Muscle of leg (tissue), 11 donors: Measurements from ENCODE around the gene KCNK5. TPM values are rescaled to one million over a fixed set of nuclear protein-coding genes. Genes with fewer than 3 reads are reported as not detected.

ENCODE experiments used
- DNase-seq: peaks from one replicate; pipeline ENCODE4 v3.0.0; 2013
- H3K27ac ChIP-seq: one replicate; pipeline ENCODE4 v1.5.1; 2013; ENCODE audit warnings: mild to moderate bottlenecking, low read length, control low read depth
- H3K27me3 ChIP-seq: one replicate; pipeline ENCODE4 v1.6.1; 2013; ENCODE audit warnings: low read length; ENCODE audit not compliant: control insufficient read depth, insufficient read depth
- H3K36me3 ChIP-seq: one replicate; pipeline ENCODE4 v1.6.1; 2013; ENCODE audit warnings: low read length; ENCODE audit not compliant: control insufficient read depth, insufficient read depth
- H3K4me1 ChIP-seq: one replicate; pipeline ENCODE4 v1.6.1; 2013; ENCODE audit warnings: low read length; ENCODE audit not compliant: control insufficient read depth, insufficient read depth
- H3K4me3 ChIP-seq: one replicate; pipeline ENCODE4 v1.5.1; 2013; ENCODE audit warnings: low read length, control low read depth
- H3K9me3 ChIP-seq: replicated peaks from 2 replicates; pipeline ENCODE4 v1.6.1; 2013; ENCODE audit warnings: low read depth, low read length; ENCODE audit not compliant: control insufficient read depth
- WGBS: methylation state at CpG from one replicate; pipeline ENCODE4 v1.1.5; 2013; ENCODE audit warnings: missing lambda C conversion rate; ENCODE audit not compliant: insufficient coverage; 5-methylcytosine and 5-hydroxymethylcytosine counted together
- polyA plus RNA-seq, 8 donors: library from polyadenylated mRNA; unstranded; fragments of 120-200 nt; gene quantifications; one replicate each; pipeline versions ENCODE4 v1.2.1 to v1.2.3, GENCODE V29; 2013; ENCODE audit warnings: inconsistent platforms in 1 of 8, low replicate concordance in 1 of 8; ENCODE audit not compliant: insufficient read length in 8 of 8, insufficient read depth in 1 of 8
- total RNA-seq: library from RNA; stranded (reverse); fragments of 120-200 nt; gene quantifications from one replicate; pipeline ENCODE4 v1.2.4, GENCODE V29; 2013

Gene KCNK5
- total and polyA plus RNA-seq, 9 donors, result 0.71 to 2.7 (median 1.5) TPM

GRCh38 chr6:39218868-39219567 is 10.3 kb downstream of the KCNK5 start:
- 0% methylated on average over 1 of the region's 5 CpGs for WGBS
- peaks cover 2% of the 10 kb centered on the region for H3K27me3 ChIP-seq
- no peaks in the 10 kb centered on the region for H3K9me3 ChIP-seq
- no peak overlapping the region for H3K27ac ChIP-seq
- H3K4me1 ChIP-seq, result no peaks in the 10 kb centered on the region
- H3K4me3 ChIP-seq, result no peak overlapping the region
- no peaks in the 10 kb centered on the region for H3K36me3 ChIP-seq
- DNase-seq, result no peak

DNA sequence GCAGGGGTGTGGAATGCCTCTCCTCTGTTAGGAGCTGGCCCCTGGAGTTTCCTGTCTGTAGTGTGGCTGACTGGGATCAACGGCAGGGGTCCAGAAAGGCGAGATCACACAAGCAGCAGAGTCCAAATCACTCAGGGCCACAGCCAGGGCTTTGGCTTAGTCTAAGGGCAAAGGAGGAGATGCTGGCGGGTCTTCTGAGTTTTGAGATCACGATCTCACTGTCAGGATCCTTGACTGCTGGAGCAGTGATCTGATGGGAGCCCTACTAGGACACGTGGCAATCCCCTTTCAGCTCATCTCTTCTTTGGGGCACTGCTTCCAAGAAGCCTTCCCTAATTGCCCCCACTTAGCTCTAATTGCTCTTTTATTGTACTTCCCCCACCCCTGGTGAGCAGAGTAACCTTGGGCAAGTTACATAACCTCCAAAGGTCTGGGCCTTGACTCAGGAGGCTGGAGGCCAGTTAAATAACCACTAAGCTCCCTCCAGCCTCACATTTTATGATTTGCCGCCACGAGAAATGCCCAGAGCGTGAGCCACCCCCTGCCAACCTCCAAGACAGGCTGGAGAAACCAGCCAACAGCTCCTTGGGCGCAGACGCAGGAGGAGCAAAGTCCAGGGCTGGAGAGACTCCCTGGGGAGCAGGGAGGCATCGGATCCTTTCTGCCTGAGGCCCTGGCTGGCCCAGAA is 12.0 kb downstream of the KCNK5 start:
- Histone ChIP-seq H3K36me3 (no peaks in the 10 kb centered on the region), H3K4me3 (no peak overlapping the region), H3K4me1 (no peaks in the 10 kb centered on the region), H3K9me3 (no peaks in the 10 kb centered on the region), H3K27ac (no peak overlapping the region), H3K27me3 (peaks cover 2% of the 10 kb centered on the region)
- WGBS, result 42% methylated on average over 8 of the region's 11 CpGs
- DNase-seq, result no peak

GRCh38 chr6:39215640-39216158 is 13.6 kb downstream of the KCNK5 start:
- Histone ChIP-seq H3K4me1 (no peaks in the 10 kb centered on the region), H3K36me3 (no peaks in the 10 kb centered on the region), H3K4me3 (no peak overlapping the region), H3K27ac (no peak overlapping the region), H3K9me3 (no peaks in the 10 kb centered on the region), H3K27me3 (peaks cover 2% of the 10 kb centered on the region)
- 40% methylated on average over 1 of the region's 10 CpGs for WGBS
- no peak for DNase-seq

DNA sequence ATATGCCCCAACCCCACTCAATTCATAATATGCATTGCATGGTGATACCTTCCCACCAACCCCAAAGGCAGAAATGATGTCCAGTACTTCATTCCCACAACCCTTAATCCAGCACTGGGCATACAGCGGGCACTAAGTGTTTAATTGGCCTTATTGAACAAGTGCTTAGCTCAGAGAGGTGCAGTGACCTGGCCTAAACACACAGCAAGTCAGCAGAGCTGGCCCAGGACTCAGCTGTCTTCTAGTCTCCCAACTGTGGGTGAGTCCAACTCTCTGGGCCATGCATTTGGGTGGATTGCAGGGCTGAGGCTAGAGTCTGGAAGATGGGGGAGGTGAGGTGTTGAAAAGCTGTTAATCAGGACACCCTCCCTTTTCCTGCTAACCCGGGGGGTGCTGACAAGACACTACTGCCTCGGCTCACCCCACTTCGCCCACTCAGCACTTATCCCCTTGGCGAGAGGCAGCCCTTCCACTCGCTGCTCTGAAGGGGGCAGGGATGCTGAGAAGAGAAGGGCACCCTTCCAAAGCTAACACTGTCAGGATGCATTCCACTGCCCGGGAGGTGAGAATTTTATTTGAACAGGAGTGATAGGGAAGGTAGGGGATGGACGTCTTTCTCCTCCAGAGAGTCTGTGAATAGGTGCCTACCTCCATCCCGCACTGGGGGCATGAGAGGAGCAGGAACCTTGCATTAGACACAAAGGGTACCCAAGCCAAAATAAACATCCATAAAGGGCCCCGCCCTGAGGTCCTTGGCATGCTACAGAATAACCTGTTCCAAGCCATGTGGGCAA is 14.2 kb downstream of the KCNK5 start:
- H3K27ac ChIP-seq, result no peak overlapping the region
- H3K9me3 ChIP-seq, result no peaks in the 10 kb centered on the region
- no peaks in the 10 kb centered on the region for H3K36me3 ChIP-seq
- no peak overlapping the region for H3K4me3 ChIP-seq
- WGBS, result 100% methylated on average over 1 of the region's 10 CpGs
- peaks cover 2% of the 10 kb centered on the region for H3K27me3 ChIP-seq
- no peak for DNase-seq
- no peaks in the 10 kb centered on the region for H3K4me1 ChIP-seq

- peaks cover 2% of the 10 kb centered on the region for H3K27me3 ChIP-seq
- no peak for DNase-seq
- 62% methylated on average over 5 of the region's 8 CpGs for WGBS
- H3K36me3 ChIP-seq, result no peaks in the 10 kb centered on the region
- H3K4me3 ChIP-seq, result no peak overlapping the region
- no peak overlapping the region for H3K27ac ChIP-seq
- no peaks in the 10 kb centered on the region for H3K9me3 ChIP-seq
- peaks cover 7% of the 10 kb centered on the region for H3K4me1 ChIP-seq
These were observed 15.0 kb downstream of the KCNK5 start for GRCh38 chr6:39214120-39214813.

DNA sequence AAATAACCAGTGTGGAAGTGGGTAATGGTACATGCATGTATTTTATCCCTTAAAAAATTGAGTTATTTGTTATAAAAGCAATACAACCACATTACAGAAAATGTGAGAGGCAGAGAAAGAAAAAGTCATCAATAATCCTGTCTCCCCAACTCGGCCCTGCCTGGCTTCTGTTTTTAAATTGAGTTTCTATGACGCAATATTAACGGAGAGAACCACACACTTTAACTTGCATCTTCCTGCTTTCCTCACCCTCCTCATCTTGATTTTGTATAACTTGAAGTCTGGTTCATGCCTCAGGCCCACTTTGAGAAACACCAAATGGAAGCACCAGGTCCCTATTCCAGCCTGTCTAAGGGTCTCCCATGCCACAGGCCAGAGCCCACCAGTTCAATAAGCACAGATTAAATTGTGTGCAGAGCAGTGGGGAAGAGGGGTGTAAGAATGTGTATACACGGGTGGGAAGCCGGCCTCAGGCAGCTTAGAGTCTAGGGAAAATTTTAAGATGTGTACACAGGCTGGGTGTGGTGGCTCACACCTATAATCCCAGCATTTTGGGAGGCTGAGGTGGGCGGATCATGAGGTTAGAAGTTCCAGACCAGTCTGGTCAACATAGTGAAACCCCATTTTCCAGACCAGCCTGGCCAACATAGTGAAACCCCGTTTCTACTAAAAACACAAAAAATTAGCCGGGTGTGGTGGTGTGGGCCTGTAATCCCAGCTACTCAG is 15.9 kb downstream of the KCNK5 start:
- H3K9me3 ChIP-seq, result no peaks in the 10 kb centered on the region
- DNase-seq, result no peak
- no peak overlapping the region for H3K4me3 ChIP-seq
- no peaks in the 10 kb centered on the region for H3K36me3 ChIP-seq
- no peak overlapping the region for H3K27ac ChIP-seq
- peaks cover 11% of the 10 kb centered on the region for H3K4me1 ChIP-seq
- peaks cover 2% of the 10 kb centered on the region for H3K27me3 ChIP-seq
- WGBS, result 84% methylated on average over 4 of the region's 8 CpGs

GRCh38 chr6:39211183-39211582 is 18.1 kb downstream of the KCNK5 start:
- WGBS, result 60% methylated on average over 9 of the region's 10 CpGs
- no peak overlapping the region for H3K27ac ChIP-seq
- DNase-seq, result no peak
- H3K27me3 ChIP-seq, result peaks cover 2% of the 10 kb centered on the region
- peaks cover 13% of the 10 kb centered on the region for H3K4me1 ChIP-seq
- H3K9me3 ChIP-seq, result no peaks in the 10 kb centered on the region
- H3K4me3 ChIP-seq, result no peak overlapping the region
- no peaks in the 10 kb centered on the region for H3K36me3 ChIP-seq

DNA sequence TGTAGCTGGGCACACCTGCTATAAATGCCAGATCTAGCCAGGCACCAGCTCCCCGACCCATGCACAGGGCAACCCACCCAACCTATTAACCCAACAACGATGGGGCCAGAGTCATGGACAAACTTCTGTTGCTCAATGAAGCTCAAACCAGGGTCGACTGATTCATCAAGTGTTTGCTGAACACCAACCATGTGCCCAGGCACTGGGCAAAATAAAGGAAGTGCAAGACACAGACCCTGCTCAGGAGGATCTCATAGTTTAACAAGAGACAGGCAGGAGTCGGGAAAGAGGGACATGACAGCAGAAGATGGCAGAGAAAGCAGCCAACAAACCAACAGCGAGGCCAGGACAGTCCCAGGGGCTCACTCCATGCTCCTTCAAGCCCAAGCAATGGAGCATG is 18.8 kb downstream of the KCNK5 start:
- WGBS, result 68% methylated on average over 5 of the region's 5 CpGs
- Histone ChIP-seq H3K4me3 (no peak overlapping the region), H3K27ac (no peak overlapping the region), H3K9me3 (no peaks in the 10 kb centered on the region), H3K4me1 (peaks cover 13% of the 10 kb centered on the region), H3K27me3 (peaks cover 2% of the 10 kb centered on the region), H3K36me3 (no peaks in the 10 kb centered on the region)
- no peak for DNase-seq

DNA sequence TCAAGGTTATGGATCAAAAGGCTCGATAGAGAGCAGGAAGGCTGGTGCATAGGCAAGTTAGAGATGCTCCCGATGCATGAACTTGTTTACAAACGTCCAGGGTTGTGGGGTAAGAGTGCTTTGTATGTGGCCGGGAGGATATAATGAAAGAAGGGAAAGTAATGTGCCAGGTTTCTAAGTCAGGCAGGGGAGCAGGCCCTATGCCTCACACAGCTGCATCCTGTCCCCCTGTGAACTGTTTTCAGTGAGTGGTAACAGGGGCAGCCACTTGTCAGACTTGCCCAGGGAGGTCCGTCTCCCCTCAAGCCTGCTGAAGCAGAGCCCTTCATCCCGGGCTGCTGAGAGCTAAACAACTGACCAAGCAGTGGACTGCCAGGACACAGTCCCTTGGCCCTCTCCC is 19.4 kb downstream of the KCNK5 start:
- Histone ChIP-seq H3K27me3 (peaks cover 4% of the 10 kb centered on the region), H3K36me3 (no peaks in the 10 kb centered on the region), H3K4me1 (peaks cover 13% of the 10 kb centered on the region), H3K27ac (no peak overlapping the region), H3K9me3 (no peaks in the 10 kb centered on the region), H3K4me3 (no peak overlapping the region)
- DNase-seq, result no peak
- WGBS, result 67% methylated on average over 3 of the region's 6 CpGs
